Lower leg skin (tissue), 3 donors: ENCODE data around the gene UTY.

ENCODE experiments used
- POLR2A ChIP-seq, 2 donors: fragments of 450-650 bp; IDR thresholded peaks; one replicate each; pipeline ENCODE4 v1.6.1; 2016 to 2017; ENCODE audit warnings: antibody characterized with exemption in 2 of 2, mild to moderate bottlenecking in 1 of 2, moderate library complexity in 1 of 2
- TF ChIP-seq, protein P1 (sequence below), 3 donors: fragments of 450-650 bp; IDR thresholded peaks; one replicate each; pipeline ENCODE4 v1.5.1; 2016; ENCODE audit warnings: antibody characterized with exemption in 3 of 3, mild to moderate bottlenecking in 3 of 3, moderate library complexity in 2 of 3

DNA sequence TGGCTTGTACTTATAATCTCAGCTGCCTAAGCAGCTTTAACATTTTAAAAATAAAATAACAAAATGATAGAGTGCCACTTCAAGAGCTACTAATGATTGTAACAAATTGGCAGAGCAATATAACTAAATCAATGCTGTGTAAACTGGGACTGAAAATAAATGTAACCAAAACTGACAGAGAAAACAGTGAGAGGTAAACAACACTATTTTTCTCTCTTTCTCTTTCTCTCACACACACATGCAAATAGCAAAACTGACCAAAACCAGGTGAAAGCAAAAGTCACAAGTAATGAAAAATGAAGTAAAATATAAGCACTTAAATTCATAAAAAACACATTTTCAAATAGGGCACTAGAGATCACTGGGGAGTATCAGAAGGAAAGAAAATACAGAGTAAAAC, 109.6 kb downstream of the UTY start:
- TF ChIP-seq POLR2A (IDR thresholded peaks at IDR 0.05) = no peak
- TF ChIP-seq, protein P1, sequence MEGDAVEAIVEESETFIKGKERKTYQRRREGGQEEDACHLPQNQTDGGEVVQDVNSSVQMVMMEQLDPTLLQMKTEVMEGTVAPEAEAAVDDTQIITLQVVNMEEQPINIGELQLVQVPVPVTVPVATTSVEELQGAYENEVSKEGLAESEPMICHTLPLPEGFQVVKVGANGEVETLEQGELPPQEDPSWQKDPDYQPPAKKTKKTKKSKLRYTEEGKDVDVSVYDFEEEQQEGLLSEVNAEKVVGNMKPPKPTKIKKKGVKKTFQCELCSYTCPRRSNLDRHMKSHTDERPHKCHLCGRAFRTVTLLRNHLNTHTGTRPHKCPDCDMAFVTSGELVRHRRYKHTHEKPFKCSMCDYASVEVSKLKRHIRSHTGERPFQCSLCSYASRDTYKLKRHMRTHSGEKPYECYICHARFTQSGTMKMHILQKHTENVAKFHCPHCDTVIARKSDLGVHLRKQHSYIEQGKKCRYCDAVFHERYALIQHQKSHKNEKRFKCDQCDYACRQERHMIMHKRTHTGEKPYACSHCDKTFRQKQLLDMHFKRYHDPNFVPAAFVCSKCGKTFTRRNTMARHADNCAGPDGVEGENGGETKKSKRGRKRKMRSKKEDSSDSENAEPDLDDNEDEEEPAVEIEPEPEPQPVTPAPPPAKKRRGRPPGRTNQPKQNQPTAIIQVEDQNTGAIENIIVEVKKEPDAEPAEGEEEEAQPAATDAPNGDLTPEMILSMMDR (IDR thresholded peaks at IDR 0.05) = no peak
